ENCODE measurements around the gene CLEC3B.

Gene CLEC3B

DNA sequence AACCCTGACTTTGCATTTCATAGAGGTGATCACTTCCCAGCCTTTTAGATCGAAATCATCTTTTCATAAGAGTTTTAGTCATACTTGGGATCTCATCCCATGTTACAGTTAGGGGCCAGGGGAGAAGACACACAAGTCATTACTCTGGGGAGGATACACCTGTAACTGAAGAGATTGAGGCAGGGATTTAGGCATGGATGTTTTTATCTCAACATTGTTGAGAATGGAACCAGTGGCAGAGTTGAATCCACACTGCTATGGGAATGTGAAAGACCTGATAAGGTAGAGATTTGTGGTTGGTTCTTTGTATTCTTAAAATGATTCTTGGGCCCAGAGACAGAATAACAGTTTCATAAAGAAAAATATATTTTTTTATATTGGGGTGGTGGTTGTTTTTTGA lies 16.2 kb upstream of the CLEC3B start:
- no peak overlapping the region for H3K4me3 ChIP-seq (ENCODE audit: low read depth, low read length, poor library complexity, severe bottlenecking)
- H3K27ac ChIP-seq (ENCODE audit: low read depth, low read length, poor library complexity, severe bottlenecking): no peak overlapping the region
- H3K4me1 ChIP-seq (ENCODE audit: insufficient read depth, low read length, severe bottlenecking): no peaks in the 10 kb centered on the region
- H3K36me3 ChIP-seq (ENCODE audit: insufficient read depth, low read length): peaks cover 79% of the 10 kb centered on the region
- no peak overlapping the region for H3K9ac ChIP-seq (ENCODE audit: low read length)
- no peaks in the 10 kb centered on the region for H3K79me2 ChIP-seq (ENCODE audit: insufficient read depth, low read length)
- no peaks in the 10 kb centered on the region for H3K27me3 ChIP-seq (ENCODE audit: insufficient read depth, low read length)
- H3K9me3 ChIP-seq (ENCODE audit: low read length): peaks cover under 1% of the 10 kb centered on the region; the same call in 1 of the 2 replicates
- H3F3A ChIP-seq (ENCODE audit: insufficient read depth, low read length): no peaks in the 10 kb centered on the region
- H3K9me2 ChIP-seq (ENCODE audit: low read depth, low read length): no peaks in the 10 kb centered on the region
- H2AFZ ChIP-seq (ENCODE audit: low read length): no peak overlapping the region
- no peak overlapping the region for H3K4me2 ChIP-seq (ENCODE audit: low read length)
- H4K20me1 ChIP-seq (ENCODE audit: insufficient read depth, low read length): no peaks in the 10 kb centered on the region
- TF ChIP-seq EZH2 (IDR thresholded peaks at IDR 0.05; ENCODE audit: borderline replicate concordance, low read length): no peak
- TF ChIP-seq, protein P1, sequence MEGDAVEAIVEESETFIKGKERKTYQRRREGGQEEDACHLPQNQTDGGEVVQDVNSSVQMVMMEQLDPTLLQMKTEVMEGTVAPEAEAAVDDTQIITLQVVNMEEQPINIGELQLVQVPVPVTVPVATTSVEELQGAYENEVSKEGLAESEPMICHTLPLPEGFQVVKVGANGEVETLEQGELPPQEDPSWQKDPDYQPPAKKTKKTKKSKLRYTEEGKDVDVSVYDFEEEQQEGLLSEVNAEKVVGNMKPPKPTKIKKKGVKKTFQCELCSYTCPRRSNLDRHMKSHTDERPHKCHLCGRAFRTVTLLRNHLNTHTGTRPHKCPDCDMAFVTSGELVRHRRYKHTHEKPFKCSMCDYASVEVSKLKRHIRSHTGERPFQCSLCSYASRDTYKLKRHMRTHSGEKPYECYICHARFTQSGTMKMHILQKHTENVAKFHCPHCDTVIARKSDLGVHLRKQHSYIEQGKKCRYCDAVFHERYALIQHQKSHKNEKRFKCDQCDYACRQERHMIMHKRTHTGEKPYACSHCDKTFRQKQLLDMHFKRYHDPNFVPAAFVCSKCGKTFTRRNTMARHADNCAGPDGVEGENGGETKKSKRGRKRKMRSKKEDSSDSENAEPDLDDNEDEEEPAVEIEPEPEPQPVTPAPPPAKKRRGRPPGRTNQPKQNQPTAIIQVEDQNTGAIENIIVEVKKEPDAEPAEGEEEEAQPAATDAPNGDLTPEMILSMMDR (IDR thresholded peaks at IDR 0.05; ENCODE audit: low read length): no peak

DNA sequence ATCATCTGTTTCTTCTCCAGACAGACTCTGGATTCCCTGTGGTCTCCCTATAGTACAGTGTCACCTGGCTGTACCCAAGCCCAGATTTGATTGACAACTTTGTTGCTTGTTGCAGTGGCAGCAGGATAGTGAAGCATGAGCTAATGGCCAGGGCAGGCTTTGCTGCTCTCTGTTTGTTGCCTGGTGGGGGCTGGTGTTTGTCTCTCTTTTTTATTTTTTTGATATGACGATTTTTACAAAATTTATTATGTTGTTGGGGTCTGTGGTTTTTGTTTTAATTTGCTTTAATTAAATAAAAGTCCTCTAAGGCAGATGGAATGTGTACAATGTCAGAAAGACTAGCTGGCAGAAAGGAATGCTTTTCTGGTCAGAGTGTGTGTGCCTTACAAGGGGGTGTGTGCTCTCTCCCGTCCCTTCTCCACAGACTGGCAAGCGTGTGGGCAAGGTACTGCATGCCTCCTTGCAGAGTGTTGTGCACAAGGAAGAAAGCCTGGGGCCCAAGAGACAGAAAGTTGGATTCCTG lies 15.2 kb upstream of the CLEC3B start:
- Histone ChIP-seq H3K4me2 (ENCODE audit: low read length) (no peak overlapping the region), H3K36me3 (ENCODE audit: insufficient read depth, low read length) (peaks cover 77% of the 10 kb centered on the region), H4K20me1 (ENCODE audit: insufficient read depth, low read length) (no peaks in the 10 kb centered on the region), H3F3A (ENCODE audit: insufficient read depth, low read length) (no peaks in the 10 kb centered on the region), H3K79me2 (ENCODE audit: insufficient read depth, low read length) (no peaks in the 10 kb centered on the region), H3K9me2 (ENCODE audit: low read depth, low read length) (no peaks in the 10 kb centered on the region), H3K27me3 (ENCODE audit: insufficient read depth, low read length) (no peaks in the 10 kb centered on the region), H2AFZ (ENCODE audit: low read length) (no peak overlapping the region), H3K4me1 (ENCODE audit: insufficient read depth, low read length, severe bottlenecking) (no peaks in the 10 kb centered on the region), H3K4me3 (ENCODE audit: low read depth, low read length, poor library complexity, severe bottlenecking) (no peak overlapping the region), H3K27ac (ENCODE audit: low read depth, low read length, poor library complexity, severe bottlenecking) (no peak overlapping the region), H3K9me3 (ENCODE audit: low read length) (no peaks in the 10 kb centered on the region), H3K9ac (ENCODE audit: low read length) (no peak overlapping the region)
- TF ChIP-seq, protein P1 (IDR thresholded peaks at IDR 0.05; ENCODE audit: low read length): no peak
- no peak for TF ChIP-seq EZH2 (IDR thresholded peaks at IDR 0.05; ENCODE audit: borderline replicate concordance, low read length)

DNA sequence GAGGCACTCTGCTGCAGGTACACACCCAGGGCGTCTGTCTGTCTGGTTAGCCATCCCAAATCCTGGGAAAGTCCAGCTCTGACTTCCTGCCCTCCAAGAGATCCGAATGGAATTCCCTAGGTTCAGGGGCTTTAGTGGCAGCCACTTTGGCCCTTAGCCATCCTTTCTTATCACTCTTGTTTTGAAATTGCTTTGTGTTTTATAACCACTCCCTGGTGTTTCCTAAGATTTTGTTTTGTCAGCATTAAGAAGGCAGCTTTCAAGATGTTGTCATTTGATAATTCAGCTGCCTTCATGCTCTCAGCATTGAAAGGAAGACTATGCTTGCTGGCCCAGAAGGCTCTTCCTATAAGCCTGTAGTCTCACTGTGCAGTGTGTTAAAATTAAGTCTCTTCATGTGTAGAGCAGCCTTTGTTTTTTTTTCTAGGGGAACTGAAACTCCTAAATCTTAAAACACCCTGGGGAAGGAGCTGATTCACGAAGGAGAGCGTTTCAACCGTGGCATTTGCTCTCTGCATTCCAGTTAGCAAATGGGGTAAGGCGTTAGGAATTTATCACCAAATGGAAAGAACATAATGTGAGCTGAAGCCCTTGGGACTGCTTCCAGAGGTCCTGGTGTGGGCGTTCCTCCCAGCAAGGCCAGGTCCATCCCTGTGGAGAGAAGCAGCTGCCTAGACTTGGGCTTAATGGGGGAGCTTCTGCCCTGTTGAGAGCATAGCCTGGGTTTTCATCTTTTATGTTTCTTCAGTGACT lies 14.2 kb upstream of the CLEC3B start:
- no peaks in the 10 kb centered on the region for H3F3A ChIP-seq (ENCODE audit: insufficient read depth, low read length)
- no peak overlapping the region for H3K4me2 ChIP-seq (ENCODE audit: low read length)
- no peaks in the 10 kb centered on the region for H3K79me2 ChIP-seq (ENCODE audit: insufficient read depth, low read length)
- peaks cover 77% of the 10 kb centered on the region for H3K36me3 ChIP-seq (ENCODE audit: insufficient read depth, low read length)
- no peaks in the 10 kb centered on the region for H3K27me3 ChIP-seq (ENCODE audit: insufficient read depth, low read length)
- no peaks in the 10 kb centered on the region for H4K20me1 ChIP-seq (ENCODE audit: insufficient read depth, low read length)
- no peaks in the 10 kb centered on the region for H3K4me1 ChIP-seq (ENCODE audit: insufficient read depth, low read length, severe bottlenecking)
- H3K9me3 ChIP-seq (ENCODE audit: low read length): no peaks in the 10 kb centered on the region
- H3K4me3 ChIP-seq (ENCODE audit: low read depth, low read length, poor library complexity, severe bottlenecking): no peak overlapping the region
- no peak overlapping the region for H3K9ac ChIP-seq (ENCODE audit: low read length)
- no peak overlapping the region for H3K27ac ChIP-seq (ENCODE audit: low read depth, low read length, poor library complexity, severe bottlenecking)
- H3K9me2 ChIP-seq (ENCODE audit: low read depth, low read length): no peaks in the 10 kb centered on the region
- no peak for TF ChIP-seq EZH2 (IDR thresholded peaks at IDR 0.05; ENCODE audit: borderline replicate concordance, low read length)
- TF ChIP-seq, protein P1 (IDR thresholded peaks at IDR 0.05; ENCODE audit: low read length): no peak
- H2AFZ ChIP-seq (ENCODE audit: low read length): no peak overlapping the region
